Fibroblast of the aortic adventitia (primary cell): ENCODE data around the gene CIPC. TPM values are rescaled to one million over a fixed set of nuclear protein-coding genes. Genes with fewer than 3 reads are reported as not detected.

Source experiments
- DNase-seq: peaks from one replicate; pipeline ENCODE4 v3.0.0-alpha.2; 2010; ENCODE audit warnings: low read depth
- H3K4me3 ChIP-seq: 2 replicates; pipeline ENCODE4 v1.5.1; 2011; ENCODE audit warnings: low read depth, mild to moderate bottlenecking, control low read depth, low read length, moderate library complexity
- total RNA-seq: library from RNA; depleted of rRNA; stranded (reverse); fragments of >200 nt; gene quantifications from 2 replicates; pipeline ENCODE4 v1.2.3, GENCODE V29; 2012; ENCODE audit warnings: low replicate concordance
- TF ChIP-seq, protein P1 (sequence below): IDR thresholded peaks from 2 replicates; pipeline ENCODE4 v1.5.1; 2011; ENCODE audit warnings: mild to moderate bottlenecking, low read length, control low read depth, inconsistent platforms; ENCODE audit not compliant: insufficient read depth

Gene CIPC
- total RNA-seq, 1 donor = 13.9 TPM

- no peak overlapping the region for H3K4me3 ChIP-seq
- TF ChIP-seq, protein P1, sequence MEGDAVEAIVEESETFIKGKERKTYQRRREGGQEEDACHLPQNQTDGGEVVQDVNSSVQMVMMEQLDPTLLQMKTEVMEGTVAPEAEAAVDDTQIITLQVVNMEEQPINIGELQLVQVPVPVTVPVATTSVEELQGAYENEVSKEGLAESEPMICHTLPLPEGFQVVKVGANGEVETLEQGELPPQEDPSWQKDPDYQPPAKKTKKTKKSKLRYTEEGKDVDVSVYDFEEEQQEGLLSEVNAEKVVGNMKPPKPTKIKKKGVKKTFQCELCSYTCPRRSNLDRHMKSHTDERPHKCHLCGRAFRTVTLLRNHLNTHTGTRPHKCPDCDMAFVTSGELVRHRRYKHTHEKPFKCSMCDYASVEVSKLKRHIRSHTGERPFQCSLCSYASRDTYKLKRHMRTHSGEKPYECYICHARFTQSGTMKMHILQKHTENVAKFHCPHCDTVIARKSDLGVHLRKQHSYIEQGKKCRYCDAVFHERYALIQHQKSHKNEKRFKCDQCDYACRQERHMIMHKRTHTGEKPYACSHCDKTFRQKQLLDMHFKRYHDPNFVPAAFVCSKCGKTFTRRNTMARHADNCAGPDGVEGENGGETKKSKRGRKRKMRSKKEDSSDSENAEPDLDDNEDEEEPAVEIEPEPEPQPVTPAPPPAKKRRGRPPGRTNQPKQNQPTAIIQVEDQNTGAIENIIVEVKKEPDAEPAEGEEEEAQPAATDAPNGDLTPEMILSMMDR = no peak
- peak; percentile 16 for DNase-seq
Observed at GRCh38 chr14:77064521-77065178, 33.4 kb upstream of the CIPC start.

DNA sequence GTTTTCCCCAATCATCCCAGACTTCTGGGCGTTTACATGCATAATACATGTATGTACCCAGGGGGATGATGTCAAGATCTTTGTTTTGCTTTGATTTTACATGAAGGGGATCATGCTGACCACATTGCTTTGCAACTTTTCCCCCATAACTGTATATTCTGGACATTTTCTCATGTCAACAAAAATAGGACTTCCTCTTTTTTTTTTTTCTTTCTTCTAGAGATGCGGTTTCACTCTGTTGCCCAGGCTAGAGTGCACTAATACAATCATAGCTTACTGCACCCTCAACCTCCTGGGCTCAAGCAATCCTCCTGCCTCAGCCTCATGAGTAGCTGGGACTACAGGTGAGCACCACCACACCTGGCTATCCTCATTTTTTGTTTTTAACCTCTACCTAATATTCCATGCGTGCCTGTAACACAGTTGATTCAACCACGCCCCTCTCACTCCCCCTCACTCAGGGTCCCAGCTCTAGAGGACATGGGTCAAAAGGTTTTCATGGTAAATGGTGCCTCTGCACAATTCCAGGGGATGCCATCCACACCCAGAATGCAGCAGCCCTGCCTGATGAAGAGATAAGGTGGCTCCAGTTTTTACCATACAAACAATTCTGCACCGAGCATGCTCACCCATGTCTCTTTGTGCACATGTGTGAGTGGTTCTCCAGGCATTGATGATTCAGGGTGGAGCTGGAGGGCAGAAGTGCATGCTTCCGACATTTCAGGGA lies 32.0 kb upstream of the CIPC start:
- TF ChIP-seq, protein P1 = no peak
- DNase-seq = no peak
- H3K4me3 ChIP-seq = no peak overlapping the region

DNA sequence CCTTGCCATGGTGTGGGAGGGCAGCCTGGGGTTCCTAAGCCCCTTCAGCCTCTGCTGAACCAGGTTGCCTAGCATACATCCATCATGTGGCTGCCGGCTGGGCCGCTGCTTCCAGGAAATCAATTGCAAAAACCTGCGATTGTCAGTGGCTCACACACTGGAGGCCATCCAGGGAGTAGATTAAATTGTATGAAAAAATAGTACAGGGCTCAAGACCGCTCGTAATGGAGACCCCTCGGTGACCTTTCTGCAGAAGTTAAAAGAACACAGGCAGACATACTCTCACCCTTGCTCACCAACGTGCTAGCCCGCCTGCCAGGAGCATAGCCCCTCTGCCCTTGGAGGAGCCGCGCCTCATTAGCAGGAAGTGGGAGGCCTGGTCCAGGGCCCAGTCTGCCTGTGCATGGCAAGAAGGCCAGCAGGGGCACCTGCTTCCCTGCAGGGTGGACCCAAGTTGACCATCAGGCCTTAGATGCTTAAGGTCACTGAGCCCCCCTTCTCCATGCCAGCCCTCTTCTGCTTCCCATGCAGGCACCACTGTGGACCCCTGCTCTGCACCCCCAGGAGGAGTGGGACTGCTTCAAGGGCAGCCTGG lies 31.4 kb upstream of the CIPC start:
- TF ChIP-seq, protein P1 = no peak
- no peak overlapping the region for H3K4me3 ChIP-seq
- DNase-seq = peak; percentile 22

GRCh38 chr14:77067632-77068516 lies 30.2 kb upstream of the CIPC start:
- peak; percentile 73 for DNase-seq
- TF ChIP-seq, protein P1 = peak; percentile 92
- no peak overlapping the region for H3K4me3 ChIP-seq

DNA sequence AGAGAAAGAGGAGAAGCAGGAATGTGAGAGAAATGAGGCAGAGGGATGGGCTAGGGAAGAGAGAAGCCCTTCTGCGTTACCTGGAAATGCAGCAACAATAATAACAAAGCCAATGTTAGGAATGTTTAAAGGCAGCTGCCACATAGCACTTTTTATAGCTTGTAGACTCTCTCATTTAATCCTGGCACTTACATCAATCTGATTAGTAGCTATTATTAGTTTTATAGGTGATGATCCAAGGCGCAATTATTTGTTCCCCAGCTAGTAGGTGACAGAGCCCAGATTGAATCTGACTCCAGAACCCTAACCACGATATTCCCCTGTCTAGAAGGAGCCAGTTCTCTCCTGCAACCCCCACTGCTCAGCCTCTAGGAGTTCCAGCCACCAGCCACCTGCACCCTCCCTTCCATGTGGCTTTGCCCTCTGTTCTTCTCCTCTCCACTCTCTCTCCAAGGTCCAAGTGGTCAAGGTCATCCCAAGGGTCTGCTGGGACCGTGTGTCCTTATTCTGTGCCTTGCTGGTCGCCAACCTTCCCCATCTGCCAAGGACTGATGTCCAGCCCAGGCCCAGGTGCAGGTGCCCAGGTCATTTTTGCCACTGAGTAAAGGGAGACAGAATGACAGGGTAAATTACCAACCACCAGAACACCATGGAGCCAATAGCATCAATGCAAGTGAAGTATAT lies 29.4 kb upstream of the CIPC start:
- DNase-seq = no peak
- H3K4me3 ChIP-seq = no peak overlapping the region

DNA sequence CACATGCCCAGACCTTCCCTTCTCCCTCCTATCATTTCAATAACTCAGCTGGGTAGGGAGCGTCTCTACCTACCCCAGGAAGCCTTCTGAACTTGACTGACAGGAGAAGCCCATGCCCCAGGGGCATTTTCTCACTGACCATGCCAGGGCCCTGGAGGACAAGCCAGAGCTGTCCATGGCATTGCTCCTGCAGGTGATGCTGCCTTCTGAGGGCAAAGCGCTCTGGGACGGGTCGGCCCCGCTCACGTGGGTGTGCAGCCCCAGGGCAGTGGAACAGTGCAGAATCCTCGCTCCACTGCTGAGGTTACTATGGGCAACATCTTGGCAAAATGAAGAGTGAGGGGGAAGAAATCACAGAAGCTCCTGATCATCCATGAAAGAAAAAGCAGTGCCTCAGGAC lies 28.5 kb upstream of the CIPC start:
- no peak for DNase-seq
- H3K4me3 ChIP-seq = no peak overlapping the region
- TF ChIP-seq, protein P1 = no peak

More for the DNA sequence above, 29.4 kb upstream of the CIPC start:
- TF ChIP-seq, protein P1 = peak; percentile 1
